Left lung (tissue), 10 donors: ENCODE results near the gene MED29. TPM values are rescaled to one million over a fixed set of nuclear protein-coding genes. Genes with fewer than 3 reads are reported as not detected.

Experiments used
- ATAC-seq: fragments of 200-7000 bp; cut with Tn5 transposase; one replicate; pipeline ENCODE4 v1.9.1; 2020; ENCODE audit warnings: moderate library complexity
- DNase-seq, 4 donors: peaks; one replicate each; pipeline ENCODE4 v3.0.0-alpha.2; 2013 to 2020
- H3K27ac ChIP-seq, 2 donors: fragments of 200-600 bp; sonication (generic) in 1 of 2; one replicate each; pipeline versions ENCODE4 v1.5.0 to v1.8.0; 2020 to 2021
- H3K27me3 ChIP-seq, 2 donors: fragments of 200-600 bp; sonication (generic) in 1 of 2; one replicate each; pipeline versions ENCODE4 v1.5.0 to v1.8.0; 2020 to 2021
- H3K36me3 ChIP-seq, 2 donors: fragments of 200-600 bp; sonication (generic) in 1 of 2; one replicate each; pipeline versions ENCODE4 v1.5.0 to v1.8.0; 2020 to 2021
- H3K4me1 ChIP-seq, 2 donors: fragments of 200-600 bp; one replicate each; pipeline ENCODE4 v1.8.0; 2021
- H3K4me3 ChIP-seq, 2 donors: fragments of 200-600 bp; sonication (generic) in 1 of 2; one replicate each; pipeline versions ENCODE4 v1.5.0 to v1.8.0; 2020 to 2021; ENCODE audit warnings: mild to moderate bottlenecking in 1 of 2
- H3K9me3 ChIP-seq, 2 donors: fragments of 200-600 bp; sonication (generic) in 1 of 2; one replicate each; pipeline versions ENCODE4 v1.5.0 to v1.8.0; 2020 to 2021
- intact Hi-C, 2 donors: fragments of 100-400 bp; cut with DNase I; formaldehyde crosslinking; loops; one replicate each; pipeline versions ENCODE4 v1.11.2 to v1.14.2; 2022
- polyA plus RNA-seq, 6 donors: library from polyadenylated mRNA; unstranded; fragments of 120-200 nt; gene quantifications; one replicate each; pipeline ENCODE4 v1.2.1, GENCODE V29; 2013; ENCODE audit not compliant: insufficient read length in 6 of 6
- total RNA-seq, 2 donors: library from RNA; stranded (reverse); fragmentation: NEBNext Ultra II Directional; extraction: Animal tissue kit (Norgen Biotek cat#: 25700); gene quantifications; one replicate each; pipeline ENCODE4 v1.2.1, GENCODE V29; 2021
- TF ChIP-seq, protein P1 (sequence below), 2 donors: fragments of 200-600 bp; sonication (generic) in 1 of 2; IDR thresholded peaks; one replicate each; pipeline versions ENCODE4 v1.5.0 to v1.8.0; 2021; ENCODE audit warnings: antibody characterized with exemption in 2 of 2
- donor health status: DM: no; HTN: yes; CAD: no.
- donor health status: DM: no; HTN: no; CAD: no.

Gene MED29
- total and polyA plus RNA-seq, 8 donors = 28.7 to 43.4 (median 33.5) TPM

DNA sequence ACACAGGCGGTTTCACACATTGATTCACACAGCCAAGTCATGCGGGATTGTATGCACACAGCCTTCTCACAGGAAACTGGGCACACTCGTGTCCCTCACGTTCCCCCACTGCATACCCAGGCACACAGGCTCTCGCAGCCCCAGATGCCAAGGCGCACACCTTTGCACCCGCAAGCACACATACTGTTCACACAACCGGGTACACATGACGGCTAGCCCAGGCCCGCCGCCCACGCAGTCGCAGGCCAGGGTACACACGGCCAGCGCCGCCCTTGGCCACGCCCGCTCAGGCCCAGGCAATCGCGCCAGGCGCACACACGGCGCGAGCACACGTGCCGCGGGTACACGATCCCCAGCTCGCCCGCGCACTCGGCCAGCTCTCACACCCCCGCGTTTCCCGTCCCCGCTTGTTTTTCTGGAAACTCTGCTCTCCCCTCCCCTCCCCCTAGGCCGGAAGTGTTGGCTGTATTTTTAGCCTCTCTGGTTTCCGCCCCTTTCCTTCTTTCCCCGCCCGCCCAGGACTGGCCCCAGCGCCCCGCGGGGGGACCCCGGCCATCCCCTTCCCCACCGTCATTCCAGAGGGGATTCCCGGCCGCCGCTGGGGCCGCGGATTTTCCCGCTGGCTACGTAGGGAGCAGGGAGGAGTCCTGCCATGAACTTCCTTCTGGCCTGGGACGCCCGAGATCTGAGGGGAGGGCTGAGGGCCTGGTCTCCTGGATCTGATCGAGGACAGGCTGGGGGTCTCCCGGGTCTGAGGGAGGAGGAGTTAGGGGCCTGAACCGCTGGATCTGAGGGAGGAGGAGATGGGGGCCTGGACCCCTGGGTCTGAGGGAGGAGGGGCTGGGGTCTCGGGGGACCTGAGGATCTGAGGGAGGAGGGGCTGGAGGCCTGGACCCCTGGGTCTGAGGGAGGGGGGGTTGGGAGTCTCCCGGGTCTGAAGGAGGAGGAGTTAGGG lies 11.4 kb downstream of the MED29 start:
- intact Hi-C loops = no loop called here
- Histone ChIP-seq H3K27ac (peak overlapping the region; percentile 96 to 100), H3K4me3 (peak overlapping the region; percentile 29 to 47), H3K4me1 (peaks cover 29 to 83% of the 10 kb centered on the region in 2 donors), H3K27me3 (no peaks in the 10 kb centered on the region), H3K36me3 (peaks cover under 1 to 6% of the 10 kb centered on the region in 2 donors), H3K9me3 (no peaks in the 10 kb centered on the region)
- TF ChIP-seq, protein P1, sequence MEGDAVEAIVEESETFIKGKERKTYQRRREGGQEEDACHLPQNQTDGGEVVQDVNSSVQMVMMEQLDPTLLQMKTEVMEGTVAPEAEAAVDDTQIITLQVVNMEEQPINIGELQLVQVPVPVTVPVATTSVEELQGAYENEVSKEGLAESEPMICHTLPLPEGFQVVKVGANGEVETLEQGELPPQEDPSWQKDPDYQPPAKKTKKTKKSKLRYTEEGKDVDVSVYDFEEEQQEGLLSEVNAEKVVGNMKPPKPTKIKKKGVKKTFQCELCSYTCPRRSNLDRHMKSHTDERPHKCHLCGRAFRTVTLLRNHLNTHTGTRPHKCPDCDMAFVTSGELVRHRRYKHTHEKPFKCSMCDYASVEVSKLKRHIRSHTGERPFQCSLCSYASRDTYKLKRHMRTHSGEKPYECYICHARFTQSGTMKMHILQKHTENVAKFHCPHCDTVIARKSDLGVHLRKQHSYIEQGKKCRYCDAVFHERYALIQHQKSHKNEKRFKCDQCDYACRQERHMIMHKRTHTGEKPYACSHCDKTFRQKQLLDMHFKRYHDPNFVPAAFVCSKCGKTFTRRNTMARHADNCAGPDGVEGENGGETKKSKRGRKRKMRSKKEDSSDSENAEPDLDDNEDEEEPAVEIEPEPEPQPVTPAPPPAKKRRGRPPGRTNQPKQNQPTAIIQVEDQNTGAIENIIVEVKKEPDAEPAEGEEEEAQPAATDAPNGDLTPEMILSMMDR (IDR thresholded peaks at IDR 0.05) = no peak
- peak; percentile 34 for ATAC-seq
- peak; percentile 89 to 96 (median 94) for DNase-seq

DNA sequence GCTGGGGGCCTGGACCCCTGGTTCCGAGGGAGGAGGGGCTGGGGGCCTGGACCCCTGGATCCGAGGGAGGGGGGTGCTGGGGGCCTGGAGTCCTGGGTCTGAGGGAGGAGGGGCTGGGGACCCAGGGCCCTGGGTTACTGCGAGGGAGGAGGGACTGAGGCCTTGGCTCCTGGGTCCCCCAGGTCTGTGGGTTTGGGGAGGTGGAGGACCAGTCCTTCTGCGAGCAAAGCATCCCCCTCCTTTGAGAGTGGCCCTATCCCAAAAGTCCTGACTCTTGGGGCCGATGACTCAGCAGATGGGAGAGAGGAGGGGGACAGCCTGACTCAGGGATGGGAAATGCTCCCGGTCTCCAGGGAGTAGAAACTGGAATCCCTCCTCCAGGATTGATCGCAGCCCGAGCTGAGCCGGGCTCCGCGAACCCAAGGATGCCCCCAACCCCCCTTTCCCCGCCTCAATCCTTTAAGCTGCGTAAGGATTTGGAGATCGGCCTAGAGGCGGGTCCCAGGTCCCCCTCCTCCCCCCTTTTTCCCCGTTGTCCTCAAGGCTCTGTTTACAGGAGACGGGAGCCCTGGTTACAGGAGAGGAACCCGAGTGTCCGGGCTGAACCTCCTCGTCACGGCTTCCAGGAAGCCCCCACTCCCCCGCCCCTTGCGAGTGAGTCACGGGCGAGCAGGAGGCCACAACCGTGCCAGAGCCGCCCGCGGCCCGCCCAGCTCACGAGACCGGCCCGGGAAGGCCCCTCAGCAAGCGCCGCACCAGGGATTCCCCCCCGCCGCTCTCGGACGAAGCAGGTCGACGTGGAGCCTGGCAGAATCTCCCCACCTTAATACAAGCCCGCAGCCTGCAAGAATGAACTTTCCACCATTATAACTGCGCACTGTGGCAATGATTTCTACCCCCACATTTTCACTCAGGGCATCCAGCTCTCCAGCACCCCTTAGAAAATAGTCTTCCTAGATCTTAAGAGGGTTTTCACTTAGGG lies 12.4 kb downstream of the MED29 start:
- peaks cover 9 to 16% of the 10 kb centered on the region in 2 donors for H3K36me3 ChIP-seq
- peak overlapping the region; percentile 29 to 47 for H3K4me3 ChIP-seq
- TF ChIP-seq, protein P1 (IDR thresholded peaks at IDR 0.05) = no peak
- peak overlapping the region; percentile 96 to 100 for H3K27ac ChIP-seq
- peak; percentile 93 to 100 (median 98) for DNase-seq
- H3K9me3 ChIP-seq = no peaks in the 10 kb centered on the region
- intact Hi-C loops = no loop called here
- H3K27me3 ChIP-seq = no peaks in the 10 kb centered on the region
- ATAC-seq = peak; percentile 49
- H3K4me1 ChIP-seq = peaks cover 19 to 73% of the 10 kb centered on the region in 2 donors

DNA sequence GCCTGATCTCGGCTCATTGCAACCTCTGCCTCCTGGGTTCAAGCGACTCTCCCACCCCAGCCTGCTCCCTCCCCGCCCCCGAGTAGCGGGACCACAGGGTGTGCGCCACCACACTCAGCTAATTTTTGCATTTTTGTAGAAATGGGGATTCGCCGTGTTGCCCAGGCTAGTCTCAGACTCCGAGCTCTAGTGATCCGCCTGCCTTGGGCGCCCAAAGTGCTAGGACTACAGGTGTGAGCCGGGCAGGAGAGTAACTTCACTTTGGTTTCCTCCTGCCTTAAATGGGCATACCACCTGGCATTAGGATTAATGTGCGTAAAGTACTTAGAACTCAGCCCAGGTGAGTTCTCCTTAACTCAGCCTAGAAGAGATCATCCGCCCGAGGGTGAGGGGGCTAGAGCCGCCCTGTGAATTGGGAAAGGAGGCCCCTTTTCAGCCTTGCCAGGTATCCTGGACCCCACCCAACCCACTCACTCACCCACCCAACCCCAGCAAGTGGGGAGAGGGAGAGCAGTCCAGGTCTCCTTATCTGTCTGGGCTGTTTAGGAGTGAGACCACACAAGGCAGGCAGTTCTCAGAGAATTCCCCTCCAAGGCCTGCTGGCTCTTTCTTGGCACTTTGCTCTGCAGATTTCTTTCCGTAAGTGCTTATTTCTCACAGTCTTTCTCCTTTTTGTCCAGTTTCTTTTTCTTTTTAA lies 14.2 kb downstream of the MED29 start:
- H3K36me3 ChIP-seq = peaks cover 9 to 21% of the 10 kb centered on the region in 2 donors
- intact Hi-C loops = no loop called here
- ATAC-seq = no peak
- no peak for DNase-seq
- H3K4me1 ChIP-seq = peaks cover 19 to 62% of the 10 kb centered on the region in 2 donors
- peak overlapping the region in 1 of 2 donors; percentile 100 for H3K4me3 ChIP-seq
- TF ChIP-seq, protein P1 (IDR thresholded peaks at IDR 0.05) = no peak
- H3K27me3 ChIP-seq = no peaks in the 10 kb centered on the region
- H3K9me3 ChIP-seq = no peaks in the 10 kb centered on the region
- peak overlapping the region; percentile 98 to 100 for H3K27ac ChIP-seq

DNA sequence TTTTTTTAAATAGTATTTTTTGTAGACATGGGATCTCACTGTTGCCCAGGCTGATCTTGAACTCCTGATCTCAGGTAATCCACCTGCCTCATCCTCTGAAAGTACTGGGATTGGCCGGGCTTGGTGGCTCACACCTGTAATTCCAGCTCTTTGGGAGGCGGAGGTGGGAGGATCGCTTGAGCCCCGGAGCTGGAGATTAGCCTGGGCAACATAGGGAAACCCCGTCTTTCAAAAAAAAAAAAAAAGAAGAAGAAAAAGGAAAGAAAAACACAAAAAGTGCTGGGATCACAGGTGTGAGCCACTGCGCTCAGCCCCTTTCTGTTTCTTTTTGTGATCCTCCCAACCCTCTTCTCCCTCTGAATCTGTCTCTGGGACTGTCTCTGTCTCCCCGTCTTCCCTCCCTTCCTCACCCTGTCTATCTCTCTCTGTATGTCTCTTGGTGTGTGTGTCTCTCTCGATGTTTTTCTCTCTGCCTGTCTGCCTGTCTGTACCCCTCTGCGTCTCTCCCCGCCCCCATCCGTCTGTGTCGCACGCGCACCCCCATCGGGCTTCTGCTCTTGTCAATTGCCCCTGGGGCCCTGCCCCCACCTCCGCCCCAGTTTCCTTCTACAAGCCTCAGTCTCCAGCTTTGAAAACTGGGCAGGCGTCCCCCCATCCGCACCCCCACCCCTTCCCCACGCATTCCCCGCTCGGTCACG lies 14.9 kb downstream of the MED29 start:
- H3K27me3 ChIP-seq = no peaks in the 10 kb centered on the region
- peaks cover 9 to 21% of the 10 kb centered on the region in 2 donors for H3K36me3 ChIP-seq
- H3K27ac ChIP-seq = peak overlapping the region; percentile 98 to 100
- DNase-seq = no peak
- TF ChIP-seq, protein P1 (IDR thresholded peaks at IDR 0.05) = no peak
- H3K9me3 ChIP-seq = no peaks in the 10 kb centered on the region
- H3K4me1 ChIP-seq = peaks cover 26 to 62% of the 10 kb centered on the region in 2 donors
- H3K4me3 ChIP-seq = peak overlapping the region; percentile 99 to 100
- no peak for ATAC-seq
- intact Hi-C loops = no loop called here
